SK-N-SH treated with all-trans-retinoic acid at 6 μM for 48 hours (cell line): Measurements from ENCODE around the gene PPP3CA.

Experiments
- ATAC-seq: fragments of 200-7000 bp; cut with Tn5 transposase; 3 replicates; pipeline ENCODE4 v1.9.1; 2020; ENCODE audit warnings: mild to moderate bottlenecking, moderate library complexity
- GLIS3 ChIP-seq: fragments of 250-450 bp; sonication (Bioruptor Pico); IDR thresholded peaks from 2 replicates; pipeline ENCODE4 v1.5.0; 2020; ENCODE audit warnings: mild to moderate bottlenecking, moderate library complexity
- SNAI2 ChIP-seq: fragments of 250-450 bp; sonication (Bioruptor Pico); IDR thresholded peaks from 2 replicates; pipeline ENCODE4 v1.5.0; 2020; ENCODE audit warnings: mild to moderate bottlenecking, moderate library complexity
- ZFP3 ChIP-seq: fragments of 250-450 bp; sonication (Bioruptor Pico); IDR thresholded peaks from 2 replicates; pipeline ENCODE4 v1.5.0; 2020; ENCODE audit warnings: mild to moderate bottlenecking, moderate library complexity
- ZNF565 ChIP-seq: fragments of 450-650 bp; formaldehyde crosslinking; conservative IDR thresholded peaks from 2 replicates; pipeline ENCODE4 v1.5.0; 2020; ENCODE audit warnings: low read depth, mild to moderate bottlenecking, moderate library complexity
- ZNF70 ChIP-seq: fragments of 450-650 bp; formaldehyde crosslinking; IDR thresholded peaks from 2 replicates; pipeline ENCODE4 v1.5.0; 2020; ENCODE audit warnings: mild to moderate bottlenecking, moderate library complexity
- ZNF8 ChIP-seq: fragments of 450-650 bp; formaldehyde crosslinking; IDR thresholded peaks from 2 replicates; pipeline ENCODE4 v1.5.0; 2020; ENCODE audit warnings: mild to moderate bottlenecking, moderate library complexity
- TF ChIP-seq, protein P1 (sequence below): fragments of 250-450 bp; sonication (Bioruptor Pico); IDR thresholded peaks from 2 replicates; pipeline ENCODE4 v1.5.1; 2021; ENCODE audit warnings: mild to moderate bottlenecking, moderate library complexity
- TF ChIP-seq, protein P2 (sequence below): fragments of 250-450 bp; sonication (Bioruptor Pico); IDR thresholded peaks from 2 replicates; pipeline ENCODE4 v1.5.1; 2020; ENCODE audit warnings: low read depth, mild to moderate bottlenecking, moderate library complexity

Gene PPP3CA

DNA sequence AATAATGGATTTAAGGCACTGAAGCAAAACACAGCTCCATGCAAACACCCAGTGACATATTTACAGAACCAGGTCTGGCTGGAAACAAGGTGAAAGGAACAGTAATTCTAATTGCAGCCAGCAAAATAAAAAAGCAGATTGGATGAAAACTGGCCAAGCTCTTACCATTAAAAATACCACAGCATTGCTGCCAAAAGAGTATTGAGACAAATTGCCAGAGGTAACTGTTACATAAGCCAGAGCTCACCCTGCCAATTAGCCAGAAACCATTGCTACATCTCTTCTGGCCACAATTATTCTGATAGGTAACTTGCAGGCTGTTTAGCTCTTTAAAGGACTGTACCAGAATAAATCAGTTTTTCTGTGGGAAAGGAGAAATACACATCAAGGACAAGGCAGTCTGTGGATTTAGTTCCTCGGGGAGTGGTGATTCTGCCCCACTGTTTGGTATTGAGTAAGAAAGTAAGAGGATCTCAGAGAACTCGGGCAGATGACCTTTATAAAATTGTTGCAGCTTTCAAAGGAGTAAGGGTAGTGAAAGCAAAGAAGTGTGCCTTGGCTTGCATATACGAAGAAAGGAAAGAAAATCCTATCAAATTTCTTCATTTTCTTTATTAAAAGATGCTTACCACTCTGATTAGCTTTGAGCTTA, 369.5 kb downstream of the PPP3CA start (continued):
- TF ChIP-seq ZNF565 (CRISPR knock-in tag) (no peak), ZNF70 (CRISPR knock-in tag) (no peak), SNAI2 (CRISPR knock-in tag) (no peak), ZFP3 (CRISPR knock-in tag) (no peak)
- TF ChIP-seq, protein P1, sequence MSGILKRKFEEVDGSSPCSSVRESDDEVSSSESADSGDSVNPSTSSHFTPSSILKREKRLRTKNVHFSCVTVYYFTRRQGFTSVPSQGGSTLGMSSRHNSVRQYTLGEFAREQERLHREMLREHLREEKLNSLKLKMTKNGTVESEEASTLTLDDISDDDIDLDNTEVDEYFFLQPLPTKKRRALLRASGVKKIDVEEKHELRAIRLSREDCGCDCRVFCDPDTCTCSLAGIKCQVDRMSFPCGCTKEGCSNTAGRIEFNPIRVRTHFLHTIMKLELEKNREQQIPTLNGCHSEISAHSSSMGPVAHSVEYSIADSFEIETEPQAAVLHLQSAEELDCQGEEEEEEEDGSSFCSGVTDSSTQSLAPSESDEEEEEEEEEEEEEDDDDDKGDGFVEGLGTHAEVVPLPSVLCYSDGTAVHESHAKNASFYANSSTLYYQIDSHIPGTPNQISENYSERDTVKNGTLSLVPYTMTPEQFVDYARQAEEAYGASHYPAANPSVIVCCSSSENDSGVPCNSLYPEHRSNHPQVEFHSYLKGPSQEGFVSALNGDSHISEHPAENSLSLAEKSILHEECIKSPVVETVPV (CRISPR knock-in tag): no peak
- TF ChIP-seq, all 23 proteins: peak for 3

DNA sequence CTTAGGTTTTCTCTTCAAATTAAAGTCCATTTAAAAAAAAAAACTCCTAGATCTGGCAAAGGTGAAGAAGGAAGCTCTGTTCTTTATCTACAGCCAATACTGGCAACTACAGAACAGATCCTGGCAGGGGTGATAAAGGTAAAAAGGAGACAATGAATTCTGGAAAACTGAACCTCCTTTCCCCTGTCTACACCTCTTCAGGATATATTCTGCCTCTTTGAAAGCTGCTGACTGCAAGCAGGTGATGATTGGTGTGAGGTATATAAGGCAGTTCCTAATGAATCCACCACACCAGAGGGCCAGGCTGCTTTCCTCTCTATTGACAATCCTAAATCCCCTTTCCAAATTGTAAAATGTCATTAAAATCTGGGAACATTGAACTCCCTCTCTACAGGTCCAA, 370.1 kb downstream of the PPP3CA start:
- TF ChIP-seq, protein P2, sequence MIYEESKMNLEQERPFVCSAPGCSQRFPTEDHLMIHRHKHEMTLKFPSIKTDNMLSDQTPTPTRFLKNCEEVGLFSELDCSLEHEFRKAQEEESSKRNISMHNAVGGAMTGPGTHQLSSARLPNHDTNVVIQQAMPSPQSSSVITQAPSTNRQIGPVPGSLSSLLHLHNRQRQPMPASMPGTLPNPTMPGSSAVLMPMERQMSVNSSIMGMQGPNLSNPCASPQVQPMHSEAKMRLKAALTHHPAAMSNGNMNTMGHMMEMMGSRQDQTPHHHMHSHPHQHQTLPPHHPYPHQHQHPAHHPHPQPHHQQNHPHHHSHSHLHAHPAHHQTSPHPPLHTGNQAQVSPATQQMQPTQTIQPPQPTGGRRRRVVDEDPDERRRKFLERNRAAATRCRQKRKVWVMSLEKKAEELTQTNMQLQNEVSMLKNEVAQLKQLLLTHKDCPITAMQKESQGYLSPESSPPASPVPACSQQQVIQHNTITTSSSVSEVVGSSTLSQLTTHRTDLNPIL (CRISPR knock-in tag): no peak
- TF ChIP-seq ZNF8 (CRISPR knock-in tag): no peak
- TF ChIP-seq GLIS3 (CRISPR knock-in tag): no peak
- no peak for TF ChIP-seq ZFP3 (CRISPR knock-in tag)
- peak; percentile 64 for ATAC-seq
